HG02884 (cell line): ENCODE data around the gene PRRX2.

ENCODE experiments used
- ATAC-seq: cut with Tn5 transposase; IDR thresholded peaks from one replicate; pipeline ENCODE4 v1.9.1; 2021; ENCODE audit warnings: mild to moderate bottlenecking, moderate library complexity; ENCODE audit not compliant: unreplicated experiment

The PRRX2 gene

DNA sequence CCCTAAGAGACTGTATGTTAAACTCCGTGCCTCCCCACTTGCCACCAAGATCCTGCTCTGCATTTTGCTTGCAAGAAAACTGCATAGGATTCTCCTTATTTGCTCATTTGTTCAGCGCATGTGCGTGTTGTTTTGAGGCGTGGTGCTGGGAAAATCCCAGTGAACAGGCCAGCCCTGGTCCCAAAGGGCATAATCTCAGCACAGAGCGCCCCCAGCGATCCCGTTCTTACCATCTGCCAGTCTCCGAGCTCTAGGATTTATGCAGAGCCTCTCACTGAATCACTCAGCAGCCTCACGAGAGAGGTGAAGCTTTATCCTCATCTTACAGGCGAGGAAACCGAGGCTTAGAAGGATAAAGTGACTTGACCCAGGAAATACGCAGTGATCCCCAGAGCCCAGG is 11.5 kb downstream of the PRRX2 start:
- no peak for ATAC-seq

DNA sequence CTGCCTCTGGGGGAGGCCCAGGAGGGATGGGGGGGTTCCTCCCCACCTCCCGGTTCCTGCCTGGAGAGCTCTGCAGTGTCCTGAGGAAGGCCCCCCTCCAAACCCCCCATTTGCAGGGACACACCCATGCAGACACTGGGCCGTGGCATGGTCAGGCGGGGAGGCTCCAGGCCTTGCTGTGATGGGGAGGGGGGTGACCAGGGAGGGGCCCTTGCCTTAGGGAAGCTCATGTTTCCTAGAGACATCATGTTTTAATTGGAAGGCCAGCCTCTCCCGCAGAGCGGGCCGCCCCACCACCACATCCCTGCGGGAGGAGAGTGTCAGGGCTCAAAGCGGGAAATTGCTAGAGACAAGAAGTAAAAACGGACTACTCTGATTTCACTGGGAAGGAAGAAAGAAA is 12.0 kb downstream of the PRRX2 start:
- no peak for ATAC-seq

DNA sequence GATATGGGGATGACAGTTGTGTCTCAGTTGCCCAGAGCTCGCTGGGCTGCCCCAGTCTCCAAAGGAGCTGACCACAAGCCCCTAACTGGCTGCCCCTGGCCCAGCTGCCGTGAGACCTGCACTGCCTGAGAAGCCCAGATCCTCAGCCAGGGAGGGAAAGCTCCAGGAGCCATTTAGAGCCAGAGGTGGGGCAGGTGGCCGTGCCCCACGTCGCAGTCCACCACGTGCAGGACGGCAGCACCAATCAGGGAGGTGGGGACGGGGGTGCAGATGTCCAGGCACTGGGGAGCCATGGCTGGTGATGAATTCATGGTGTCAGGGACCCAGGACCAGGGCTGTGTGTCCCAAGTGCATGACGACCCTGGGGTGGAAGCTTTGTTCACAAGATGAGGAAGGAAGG is 13.4 kb downstream of the PRRX2 start:
- ATAC-seq, result no peak

DNA sequence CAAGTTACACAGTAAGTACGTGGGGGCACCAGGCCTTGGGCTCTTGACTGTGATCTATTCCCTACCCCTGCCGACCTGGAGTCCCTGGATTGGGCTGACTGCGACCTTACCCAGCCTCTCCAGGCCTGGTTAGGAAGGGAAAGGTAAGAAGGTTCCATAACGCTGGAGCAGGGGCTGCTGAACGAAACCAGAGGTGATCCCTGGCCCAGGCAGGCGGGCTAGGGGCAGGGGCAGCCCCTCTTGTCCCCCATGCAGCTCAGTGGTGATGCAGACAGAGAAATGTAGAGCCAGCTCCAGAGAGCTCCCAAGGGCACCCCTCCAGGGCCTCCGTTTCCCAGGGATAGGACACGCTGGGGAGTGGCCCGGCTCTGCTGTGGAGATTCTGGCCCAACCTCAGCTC is 14.1 kb downstream of the PRRX2 start:
- no peak for ATAC-seq

DNA sequence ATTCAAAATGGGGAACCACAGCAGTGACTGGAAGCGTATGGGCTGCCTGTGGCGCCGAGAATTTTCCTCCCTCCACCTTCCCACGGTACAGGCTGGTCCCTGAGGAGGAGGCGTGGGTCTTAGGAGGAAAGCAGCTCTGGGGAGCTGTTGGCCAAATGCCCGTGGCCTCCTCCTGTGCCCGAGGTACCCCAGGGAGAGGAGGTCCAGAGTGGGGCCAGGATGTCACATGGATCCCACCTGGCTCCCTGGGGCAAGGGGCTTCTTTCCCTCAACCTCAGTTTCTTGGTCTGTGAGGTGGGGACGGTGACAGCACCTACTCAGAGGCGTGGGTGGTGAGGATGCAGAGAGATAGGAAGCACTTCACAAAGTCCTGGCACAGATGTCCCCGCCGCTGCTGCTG is 16.5 kb downstream of the PRRX2 start:
- no peak for ATAC-seq

DNA sequence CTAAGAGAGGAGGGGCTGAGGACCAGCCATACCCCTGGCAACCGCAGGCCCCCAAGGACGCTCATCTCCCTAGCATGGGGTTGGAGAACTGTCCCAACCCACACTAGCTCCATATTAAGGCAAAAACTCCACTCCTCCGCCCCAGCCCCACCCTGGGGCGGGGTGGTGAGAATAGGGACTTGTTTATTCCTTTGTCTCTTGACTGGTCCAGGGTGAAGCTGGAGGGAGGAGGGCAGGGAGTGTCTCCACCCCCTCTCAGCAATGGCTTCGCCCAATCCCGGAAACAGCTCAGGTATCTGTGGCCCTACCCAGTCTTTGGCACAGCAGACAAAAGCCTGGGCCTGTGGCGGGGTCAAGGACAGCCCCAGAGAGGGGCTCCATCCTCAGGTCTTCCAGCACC is 16.9 kb downstream of the PRRX2 start:
- no peak for ATAC-seq

DNA sequence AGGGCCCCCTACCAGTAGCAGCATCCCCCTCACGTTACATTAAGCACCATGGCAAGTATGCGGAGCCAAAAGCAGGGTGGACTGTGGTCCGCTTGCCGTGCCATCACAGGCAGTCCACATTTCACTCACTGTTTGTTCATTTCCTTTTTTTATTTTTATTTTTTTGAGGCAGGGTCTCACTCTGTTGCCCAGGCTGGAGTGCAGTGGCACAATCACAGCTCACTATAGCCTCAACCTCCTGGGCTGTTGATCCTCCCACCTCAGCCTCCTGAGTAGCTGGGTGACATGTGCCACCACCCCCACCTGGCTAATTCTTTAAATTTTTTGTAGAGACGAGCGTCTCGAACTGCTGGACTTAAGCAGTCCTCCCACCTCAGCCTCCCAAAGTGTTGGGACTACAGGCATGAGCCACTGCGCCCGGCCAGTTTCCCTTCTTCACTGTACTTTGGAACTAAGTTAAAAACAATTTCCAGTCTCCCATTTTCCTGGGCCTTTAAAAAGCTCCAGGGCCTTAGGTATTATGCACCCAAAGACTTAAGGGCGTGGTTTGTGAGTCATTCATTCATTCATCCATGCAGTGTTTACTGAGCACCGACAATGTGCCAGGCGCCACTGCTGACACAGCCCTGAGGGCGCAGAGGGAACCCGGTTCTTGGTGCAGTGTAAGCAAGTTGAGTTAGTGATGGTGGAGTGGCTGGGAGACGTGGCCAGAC is 19.9 kb downstream of the PRRX2 start:
- ATAC-seq, result no peak

DNA sequence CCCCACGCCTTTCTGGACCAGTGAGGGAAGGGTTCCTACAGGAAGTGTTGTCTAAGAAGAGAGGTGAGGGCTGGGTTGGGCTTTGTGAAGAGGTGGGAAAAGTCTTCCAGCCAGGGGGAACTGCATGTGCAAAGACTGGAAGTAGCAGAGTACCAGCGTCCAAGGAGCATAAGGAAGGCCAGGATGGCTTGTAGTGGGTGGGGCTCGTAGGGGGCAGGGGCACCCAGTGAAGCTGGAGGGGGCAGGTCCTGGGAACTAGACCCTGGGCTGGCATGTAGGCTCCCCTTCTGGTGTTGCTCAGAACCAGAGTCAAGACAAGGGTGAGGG is 20.4 kb downstream of the PRRX2 start:
- ATAC-seq, result no peak

DNA sequence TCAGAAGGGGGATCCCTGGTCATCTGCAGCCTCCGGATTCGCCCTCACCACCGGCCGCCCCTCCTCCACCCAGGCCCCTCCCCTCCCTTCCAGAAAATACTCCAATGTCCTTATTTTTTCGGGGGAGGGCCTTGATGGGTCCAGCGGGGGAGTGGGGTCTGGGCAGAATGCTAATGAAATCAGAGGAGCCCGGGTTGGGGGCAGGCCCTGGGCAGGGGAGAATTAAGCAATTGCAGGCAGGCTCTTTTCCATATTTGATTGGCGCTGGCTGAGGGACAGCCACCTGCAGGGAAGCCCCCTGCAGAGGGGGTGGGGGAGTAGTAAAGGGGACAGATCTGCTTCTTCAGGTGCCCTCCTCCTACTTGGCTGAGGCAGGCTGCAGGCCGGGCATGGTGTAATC is 21.3 kb downstream of the PRRX2 start:
- ATAC-seq, result no peak

DNA sequence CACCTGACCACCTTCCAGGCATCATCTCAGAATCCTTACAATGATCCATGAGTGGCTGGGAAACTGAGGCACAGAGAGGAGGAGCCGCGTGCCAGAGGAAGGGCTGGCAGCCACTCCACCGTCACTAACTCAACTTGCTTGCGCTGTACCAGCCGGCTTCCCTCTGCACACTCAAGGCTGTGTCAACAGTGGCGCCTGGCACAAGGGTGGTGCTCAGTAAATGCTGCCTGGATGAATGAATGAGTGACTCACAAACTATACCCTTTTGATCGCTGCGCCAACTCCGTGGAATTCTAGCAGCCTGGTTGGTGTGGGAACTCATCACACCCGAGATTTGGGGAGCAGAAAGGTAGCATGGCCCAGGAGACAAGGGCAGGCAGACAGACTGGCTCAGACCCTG is 21.9 kb downstream of the PRRX2 start:
- ATAC-seq, result no peak

DNA sequence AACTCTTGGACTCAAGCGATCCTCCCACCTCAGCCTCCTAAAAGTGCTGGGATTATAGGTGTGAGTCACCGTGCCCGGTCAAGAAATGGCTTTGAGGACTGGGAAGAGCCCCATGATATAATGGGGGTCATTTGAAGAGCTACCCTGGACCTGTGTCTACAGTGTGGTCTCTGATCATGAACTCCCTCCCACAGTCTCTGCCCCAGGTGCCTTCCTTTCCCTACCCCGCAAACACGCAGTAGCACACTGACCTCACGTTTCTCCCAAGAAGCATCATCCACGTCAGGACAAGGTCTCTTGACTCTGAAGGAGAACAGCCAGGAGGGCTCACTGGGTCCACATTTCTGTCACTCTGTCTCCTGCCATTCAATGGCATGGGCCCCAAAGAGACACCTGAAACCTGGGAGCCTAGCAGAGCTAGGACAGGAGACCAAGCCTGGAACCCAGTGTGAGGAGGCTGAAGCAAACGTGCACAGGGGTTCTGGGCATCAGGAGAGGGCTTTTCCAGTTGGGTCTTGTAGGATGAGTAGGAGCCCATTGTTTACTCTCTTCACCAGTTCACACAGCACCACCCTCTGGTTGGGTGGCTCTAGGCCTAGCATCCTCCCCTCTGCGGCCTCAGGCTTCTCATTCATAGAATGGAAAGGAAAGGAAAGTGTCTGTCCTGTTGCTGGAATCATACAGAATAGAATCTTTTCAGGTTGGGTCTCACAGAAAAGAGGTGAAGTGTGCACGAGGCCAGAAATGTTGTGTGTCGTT is 23.0 kb downstream of the PRRX2 start:
- ATAC-seq, result no peak

DNA sequence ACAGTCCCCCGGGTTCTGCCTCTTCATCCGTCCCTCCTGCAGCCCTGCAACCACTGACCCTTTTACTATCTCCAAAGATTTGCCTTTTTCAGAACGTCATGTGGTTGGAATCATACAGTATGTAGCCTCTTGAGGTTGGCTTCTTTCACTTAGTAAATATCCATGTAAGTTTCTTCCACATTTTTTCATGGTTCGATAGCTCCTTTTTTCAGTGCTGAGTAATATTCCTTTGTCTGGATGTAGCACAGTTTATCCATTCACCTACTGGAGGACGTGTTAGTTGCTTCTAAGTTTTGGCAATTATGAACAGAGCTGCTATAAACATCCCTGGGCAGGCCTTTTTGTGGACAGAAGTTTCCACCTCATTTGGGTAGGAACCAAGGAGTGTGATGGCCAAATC is 27.1 kb downstream of the PRRX2 start:
- no peak for ATAC-seq

DNA sequence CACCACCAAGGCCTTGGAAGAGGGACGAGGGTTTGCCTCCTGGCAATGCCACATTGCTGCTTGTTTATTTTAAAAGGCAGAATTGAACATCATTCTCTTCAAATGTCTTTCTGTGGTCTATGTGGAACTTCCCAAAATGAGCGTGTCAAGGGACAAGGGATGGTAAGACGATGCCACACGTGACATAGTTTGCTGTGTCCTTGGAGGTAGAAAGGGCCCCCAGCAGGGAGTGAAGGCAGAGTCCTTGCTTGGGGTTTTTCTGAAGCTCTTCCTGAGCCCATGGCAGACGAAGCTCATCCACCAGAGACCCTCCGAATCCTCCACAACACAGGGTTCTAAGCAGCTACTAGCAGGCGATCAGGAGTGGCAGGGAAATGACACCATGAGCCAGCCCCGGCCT is 28.3 kb downstream of the PRRX2 start:
- ATAC-seq, result no peak

DNA sequence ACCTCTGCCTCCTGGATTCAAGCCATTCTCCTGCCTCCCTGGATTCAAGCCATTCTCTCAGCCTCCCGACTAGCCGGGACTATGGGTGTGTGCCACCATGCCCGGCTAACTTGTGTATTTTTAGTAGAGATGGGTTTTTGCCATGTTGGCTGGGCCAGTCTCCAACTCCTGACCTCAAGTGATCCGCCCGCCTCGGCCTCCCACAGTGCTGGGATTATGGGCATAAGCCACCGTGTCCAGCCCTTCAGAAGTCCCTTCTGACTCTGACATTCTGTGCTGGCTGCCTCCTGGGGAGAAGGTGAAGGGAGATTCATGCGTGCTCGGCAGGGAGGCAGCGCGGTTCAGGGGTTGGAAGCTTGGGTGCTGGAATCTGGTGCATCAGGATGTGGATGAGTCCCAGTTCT is 28.8 kb downstream of the PRRX2 start:
- no peak for ATAC-seq

DNA sequence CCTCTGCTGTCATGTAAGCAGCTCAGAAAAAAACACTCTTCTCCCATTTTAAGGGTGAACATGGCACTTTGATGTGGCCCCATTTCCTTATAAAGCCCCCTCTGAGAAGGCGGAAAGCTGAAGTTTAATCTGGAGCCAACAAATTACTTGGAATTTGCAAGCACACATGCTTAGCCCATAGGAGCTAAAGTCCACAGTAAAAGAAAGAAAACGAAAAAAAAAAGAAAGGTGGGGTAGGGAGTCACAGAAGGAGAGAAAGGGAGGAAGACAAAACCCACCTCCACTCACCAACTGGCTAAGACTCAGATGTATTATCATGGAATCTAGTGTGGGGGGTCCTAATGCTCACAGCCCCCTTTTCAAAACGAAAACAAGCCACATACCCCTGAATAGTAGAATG is 30.4 kb downstream of the PRRX2 start:
- no peak for ATAC-seq

DNA sequence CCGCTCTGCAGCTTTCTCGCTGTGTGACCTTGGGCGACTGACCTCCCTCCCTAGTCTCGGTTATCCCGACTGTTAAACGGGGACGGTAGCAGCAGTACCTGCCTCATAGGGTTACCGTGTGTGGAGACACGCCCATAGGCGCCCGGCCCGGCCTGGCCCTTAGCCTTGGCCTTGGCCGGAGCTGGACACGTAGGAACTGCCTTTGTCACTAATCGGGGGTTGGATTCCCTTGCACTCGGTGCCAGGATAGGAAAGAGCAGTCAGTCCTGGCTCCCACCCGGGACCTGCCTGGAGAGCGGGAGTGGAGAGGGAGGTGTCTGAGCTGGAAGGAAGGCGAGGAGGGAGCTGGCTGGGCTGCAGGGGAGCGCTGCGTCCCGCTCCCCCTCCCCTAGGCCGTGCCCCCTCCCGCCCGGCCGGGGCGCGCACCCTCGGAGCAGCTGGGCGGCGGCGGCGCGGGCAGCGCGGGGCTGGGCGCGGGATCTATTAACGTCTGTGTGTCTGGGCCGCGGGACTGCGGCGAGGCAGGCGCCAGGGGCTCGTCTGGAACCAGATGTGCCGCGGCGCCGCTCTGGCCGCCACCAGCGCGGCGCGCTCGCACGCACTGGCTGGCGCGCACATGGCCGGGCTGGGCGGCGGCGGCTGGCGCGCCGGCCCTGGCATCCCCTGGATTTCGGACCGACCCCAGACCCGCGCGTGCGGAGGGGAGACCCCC is 31.7 kb downstream of the PRRX2 start:
- no peak for ATAC-seq

DNA sequence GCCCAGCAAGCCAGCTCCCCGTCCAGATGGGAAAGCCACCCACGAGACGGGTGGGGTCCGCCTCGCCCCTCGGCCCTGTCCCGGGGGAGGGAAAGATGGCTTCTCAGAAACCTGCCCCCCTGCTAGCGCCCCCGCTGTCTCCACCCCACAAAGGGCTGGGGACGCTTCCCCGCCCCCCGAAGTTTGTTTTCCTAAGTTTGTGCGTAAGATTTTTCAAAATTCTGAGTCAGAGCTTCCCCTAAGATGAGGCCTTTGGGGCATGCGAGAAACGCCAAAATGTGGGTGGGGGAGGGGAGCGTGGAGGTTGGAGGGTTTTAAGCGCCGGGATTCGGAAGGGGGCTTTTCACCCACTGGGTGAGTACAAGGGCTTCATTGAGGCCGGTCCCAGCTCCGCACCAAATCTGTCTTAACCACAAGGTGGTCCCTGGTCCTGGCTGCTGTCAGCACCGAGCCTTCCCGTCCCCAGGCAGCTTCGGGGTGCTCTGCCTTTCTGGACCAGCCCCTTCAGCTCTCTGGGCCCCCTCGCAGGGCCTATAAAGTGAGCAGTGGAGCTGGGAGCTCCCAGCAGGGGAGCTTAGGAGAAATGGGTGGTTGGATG is 32.3 kb downstream of the PRRX2 start:
- no peak for ATAC-seq

DNA sequence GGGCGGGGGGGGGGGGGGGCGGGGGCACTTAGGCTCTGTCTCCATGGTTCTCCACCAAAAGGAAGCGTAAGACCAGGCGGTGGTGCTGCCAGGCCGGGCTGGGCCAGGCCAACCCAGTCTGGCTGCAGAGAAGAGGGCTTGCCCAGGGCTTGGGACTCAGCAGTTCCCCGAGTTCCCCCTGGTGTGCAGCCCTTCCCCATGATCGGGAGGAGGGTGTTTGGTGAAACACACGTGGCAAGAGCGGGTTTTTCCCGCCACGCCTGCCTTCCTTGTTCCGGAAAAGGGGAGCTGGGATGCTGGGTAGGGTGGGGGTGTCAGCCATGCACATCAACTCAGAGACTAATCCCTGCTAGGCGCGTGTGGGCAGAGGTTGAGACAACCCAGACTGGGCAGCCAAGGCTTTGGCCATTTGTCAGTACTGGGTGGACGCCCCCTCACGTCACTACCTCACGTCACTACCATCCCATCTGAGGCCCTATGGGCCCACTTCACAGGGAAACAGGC is 32.9 kb downstream of the PRRX2 start:
- no peak for ATAC-seq

DNA sequence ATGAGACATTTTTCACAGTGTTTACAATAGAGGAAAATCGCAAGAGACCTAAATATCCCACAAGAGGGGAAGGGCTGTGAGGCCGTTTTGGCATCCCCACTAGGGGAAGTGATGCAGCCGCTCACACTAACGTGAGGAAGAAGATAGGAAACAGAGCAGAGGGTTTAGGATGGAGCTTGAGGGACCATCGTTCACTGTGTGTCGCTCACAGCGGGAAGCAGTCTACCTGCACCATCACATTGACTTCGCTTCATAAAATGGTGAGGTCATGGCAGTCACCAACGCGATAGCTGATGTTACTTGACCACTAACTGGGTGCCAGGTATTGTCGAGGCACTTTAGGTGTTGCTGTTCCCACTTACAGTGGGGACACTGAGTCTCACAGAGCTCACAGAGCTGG is 35.6 kb downstream of the PRRX2 start:
- no peak for ATAC-seq

DNA sequence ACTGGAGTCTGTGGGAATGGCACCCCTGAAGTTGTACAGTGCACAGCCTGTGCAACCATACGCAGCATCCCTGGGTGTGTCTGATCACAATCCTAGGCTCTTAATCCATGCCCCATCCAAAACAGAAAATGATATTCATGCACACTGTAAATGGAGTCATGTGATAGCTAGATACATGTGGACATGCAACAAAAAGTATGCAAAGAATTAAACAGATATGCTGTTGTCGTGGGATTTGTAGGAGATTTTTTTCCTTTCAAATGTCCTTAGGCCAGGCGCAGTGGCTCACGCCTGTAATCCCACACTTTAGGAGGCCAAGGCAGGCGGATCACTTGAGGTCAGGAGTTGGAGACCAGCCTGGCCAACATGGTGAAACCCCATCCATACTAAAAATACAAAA is 36.1 kb downstream of the PRRX2 start:
- no peak for ATAC-seq

DNA sequence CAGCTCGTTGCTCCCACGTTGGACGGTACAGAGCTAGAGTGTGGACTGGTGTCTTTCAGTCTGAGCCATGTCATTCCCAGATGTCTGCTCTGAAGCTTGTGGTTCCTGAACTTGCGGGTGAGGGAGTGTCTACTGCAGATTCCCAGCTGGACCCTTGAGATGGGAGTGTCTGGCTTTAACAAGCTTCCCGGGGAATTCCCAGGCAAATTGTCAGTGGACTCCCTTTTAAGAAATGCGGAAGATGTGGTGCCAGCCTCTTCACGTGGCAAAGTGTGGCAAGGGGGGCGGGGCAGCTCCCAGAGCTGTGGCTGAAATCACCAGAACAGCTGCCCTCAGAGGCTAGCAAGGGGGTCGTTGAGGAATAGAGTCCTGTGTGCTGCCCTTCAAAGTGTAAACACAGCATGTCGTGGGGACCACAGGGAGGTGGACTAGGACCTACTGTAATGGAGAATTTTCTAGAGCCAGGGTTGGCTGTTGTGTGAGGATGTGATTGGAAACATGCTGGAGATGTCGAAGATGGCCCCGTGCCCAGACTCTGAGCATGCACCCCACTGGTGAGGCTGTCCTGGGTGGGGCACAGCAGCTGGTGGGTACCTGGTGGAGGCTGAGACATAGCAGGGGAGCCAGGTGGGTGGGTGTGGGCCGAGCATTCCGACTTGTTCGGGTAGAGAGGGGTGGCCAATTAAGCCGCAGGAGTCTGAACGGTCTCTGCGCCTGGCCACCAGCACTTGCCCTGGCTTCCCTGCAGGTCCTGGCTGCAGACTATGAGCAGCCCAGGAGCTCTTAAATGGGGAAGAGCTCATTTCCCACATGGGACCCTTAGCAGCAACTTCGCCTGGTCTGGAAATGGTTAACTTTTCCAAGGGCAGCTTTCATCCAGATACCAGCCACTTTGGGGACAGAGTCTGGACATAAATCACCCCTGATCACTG is 37.4 kb downstream of the PRRX2 start:
- no peak for ATAC-seq
